Measurements from ENCODE around the gene MT1X.
A peak's percentile ranks its signal among the peaks of the same experiment; 100 is the strongest.
"Not testable (repeated sequence)": the region's sequence is repeated elsewhere in the genome, so short reads cannot be mapped to it uniquely, and the experiment has no call there.

The MT1X gene

GRCh38 chr16:56710181-56710737 lies 28.0 kb downstream of the MT1X start:
- DNase-seq (ENCODE audit: low read depth in 2 of 2): no peak

GRCh38 chr16:56711862-56712261 lies 29.6 kb downstream of the MT1X start:
- no peak for DNase-seq (ENCODE audit: low read depth in 2 of 2)

GRCh38 chr16:56713794-56714193 lies 31.5 kb downstream of the MT1X start:
- DNase-seq (ENCODE audit: low read depth in 2 of 2): no peak

- DNase-seq (ENCODE audit: low read depth in 2 of 2): no peak
Measured at GRCh38 chr16:56715126-56715525, 32.9 kb downstream of the MT1X start.

GRCh38 chr16:56716761-56717160 lies 34.5 kb downstream of the MT1X start:
- no peak for DNase-seq (ENCODE audit: low read depth in 2 of 2)

- DNase-seq (ENCODE audit: low read depth in 2 of 2): not testable (repeated sequence)
Measured at GRCh38 chr16:56717532-56717931, 35.3 kb downstream of the MT1X start.

GRCh38 chr16:56722200-56722842 lies 40.1 kb downstream of the MT1X start:
- no peak for DNase-seq (ENCODE audit: low read depth in 2 of 2)

GRCh38 chr16:56724191-56724590 lies 41.9 kb downstream of the MT1X start:
- no peak for DNase-seq (ENCODE audit: low read depth in 2 of 2)

- no peak for DNase-seq (ENCODE audit: low read depth in 2 of 2)
Measured at GRCh38 chr16:56726283-56726682, 44.0 kb downstream of the MT1X start.

- no peak for DNase-seq (ENCODE audit: low read depth in 2 of 2)
Measured at GRCh38 chr16:56726926-56727325, 44.7 kb downstream of the MT1X start.

- no peak for DNase-seq (ENCODE audit: low read depth in 2 of 2)
Measured at GRCh38 chr16:56728027-56728426, 45.8 kb downstream of the MT1X start.

- DNase-seq (ENCODE audit: low read depth in 2 of 2): no peak
Measured at GRCh38 chr16:56728980-56729734, 46.9 kb downstream of the MT1X start.

- peak; percentile 84 for DNase-seq (ENCODE audit: low read depth in 2 of 2)
Measured at GRCh38 chr16:56729735-56730662, 47.7 kb downstream of the MT1X start, which contains the start of gene NUP93. NUP93 (plus strand) TSS chr16:56730129; CDS start chr16:56748248, 18,119 bp downstream.

GRCh38 chr16:56732366-56732765 lies 50.1 kb downstream of the MT1X start:
- no peak for DNase-seq (ENCODE audit: low read depth in 2 of 2)

- DNase-seq (ENCODE audit: low read depth in 2 of 2): no peak
Measured at GRCh38 chr16:56732832-56733231, 50.6 kb downstream of the MT1X start.
